ENCODE results near the gene UBQLN4.
"Not testable (repeated sequence)": the region's sequence is repeated elsewhere in the genome, so short reads cannot be mapped to it uniquely, and the experiment has no call there.

Gene UBQLN4

DNA sequence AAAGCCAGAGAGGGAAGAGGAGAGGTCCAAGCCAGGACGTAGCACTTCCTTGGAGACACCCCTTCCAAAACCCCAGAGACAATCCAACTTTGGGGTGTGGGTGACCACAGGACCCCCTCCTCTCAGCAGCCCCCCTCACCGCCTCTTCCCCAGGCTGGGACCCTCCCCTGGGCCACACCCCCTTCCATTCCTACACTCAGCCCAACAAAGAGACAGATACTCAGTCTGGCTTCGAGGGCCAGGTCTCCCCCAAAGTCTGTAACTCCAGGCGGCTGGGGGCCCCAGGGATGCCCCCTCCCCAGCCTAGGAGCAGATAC, 27.2 kb upstream of the UBQLN4 start:
- no peak for DNase-seq

DNA sequence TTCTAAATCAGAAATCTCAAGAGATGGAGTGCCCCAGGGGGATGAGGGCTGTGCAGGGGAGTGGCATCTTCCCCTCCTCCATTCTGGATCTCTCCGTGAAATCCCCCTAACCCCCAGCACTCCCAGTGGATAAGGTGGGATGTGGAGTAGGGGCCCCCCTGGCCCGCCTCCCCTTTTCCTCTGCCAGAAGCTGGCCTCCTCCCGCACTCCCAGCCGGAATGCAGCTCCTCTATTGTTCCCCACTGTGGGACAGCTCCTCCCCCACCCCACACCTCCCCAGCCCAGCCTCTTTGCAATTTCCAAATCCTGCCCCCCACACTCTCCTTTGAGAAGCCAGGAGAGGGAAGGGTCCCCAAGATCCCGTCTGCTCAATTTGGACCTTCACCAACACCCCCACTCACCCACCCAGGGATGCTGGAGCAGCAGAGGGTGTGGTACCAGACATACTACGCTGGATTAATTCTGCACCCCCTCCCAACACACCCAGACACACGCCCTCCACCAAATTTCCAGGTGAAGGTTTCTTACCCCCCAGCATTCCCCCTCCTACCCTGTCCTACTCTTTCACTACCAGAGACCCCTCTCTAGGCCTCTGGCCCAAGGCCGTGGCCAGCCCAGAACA, 26.8 kb upstream of the UBQLN4 start:
- DNase-seq: no peak

DNA sequence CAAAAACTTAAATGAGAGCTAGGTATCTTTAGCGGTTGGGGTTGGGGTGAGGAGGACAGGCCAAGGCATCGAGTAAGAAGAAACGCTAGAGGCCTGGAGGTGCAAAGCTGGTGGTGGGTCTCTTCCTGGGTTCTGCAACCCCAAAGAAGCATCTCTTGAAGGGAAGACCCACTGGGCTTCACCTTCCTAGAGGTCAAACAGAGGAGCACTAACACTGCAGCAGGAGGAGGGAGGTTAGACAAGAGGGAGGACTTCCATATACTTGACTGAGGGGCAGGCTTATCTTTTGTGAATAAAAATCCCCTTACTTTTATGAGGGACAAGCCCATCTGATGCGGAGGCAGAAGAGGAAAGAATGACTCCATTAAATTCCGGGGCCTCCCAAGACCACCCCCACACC, 26.2 kb upstream of the UBQLN4 start:
- DNase-seq: no peak

- no peak for DNase-seq
Measured at GRCh38 chr1:156078728-156079127, 25.1 kb upstream of the UBQLN4 start.

DNA sequence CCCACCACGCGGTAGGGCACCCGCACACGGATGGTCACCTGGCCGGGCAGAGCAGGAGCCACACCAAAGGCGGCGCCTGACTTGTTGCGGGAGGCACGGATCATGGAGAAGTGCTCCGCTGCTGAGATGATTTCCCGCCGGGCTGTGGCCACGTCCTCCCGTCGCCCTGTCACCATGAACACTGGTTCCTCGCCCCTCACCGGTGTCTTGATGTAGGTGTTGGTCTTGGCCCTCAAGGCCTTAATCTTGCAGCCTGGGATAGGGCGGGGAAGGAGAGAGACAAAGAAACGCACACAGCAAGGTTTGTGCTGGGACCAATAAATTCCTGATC, 23.8 kb upstream of the UBQLN4 start:
- no peak for DNase-seq

DNA sequence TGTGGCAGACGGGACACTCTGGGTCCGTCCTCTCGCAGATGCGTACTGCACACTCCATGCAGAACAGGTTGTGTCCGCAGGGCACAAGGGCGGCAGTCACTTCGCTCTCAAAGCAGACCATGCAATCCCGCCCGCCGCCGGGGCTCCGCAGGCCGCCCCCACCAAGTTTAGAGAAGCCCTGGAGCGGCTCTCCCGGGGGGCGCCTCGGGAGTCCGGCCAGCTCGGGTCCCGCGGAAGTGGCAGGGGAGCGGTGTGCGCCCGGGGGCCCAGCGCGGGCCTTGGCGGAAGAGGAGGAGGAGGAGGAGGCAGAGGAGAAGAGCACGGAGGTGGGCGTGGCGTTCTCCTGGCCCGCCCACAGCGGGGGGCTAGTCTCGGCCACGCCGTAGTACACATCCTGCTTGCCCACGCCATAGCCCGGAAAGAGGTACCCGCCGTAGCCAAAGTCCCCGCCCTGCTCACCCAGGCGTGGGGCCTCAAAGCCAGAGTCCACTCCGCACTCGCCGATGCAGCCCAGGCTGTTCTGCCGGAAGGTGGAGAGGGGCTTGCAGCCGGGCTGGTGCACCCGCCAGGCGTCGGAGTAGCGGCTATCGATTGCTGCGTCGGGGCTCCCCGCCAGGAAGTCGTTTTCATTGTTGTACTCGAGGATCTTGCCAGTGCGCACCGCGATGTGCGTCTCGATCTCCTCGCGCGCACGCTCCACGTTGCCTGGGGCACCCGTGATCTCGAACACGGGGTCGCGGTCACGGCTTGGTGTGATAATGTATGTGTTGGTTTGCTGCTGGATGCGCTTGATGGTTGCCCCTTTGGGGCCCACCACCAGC, 23.2 kb upstream of the UBQLN4 start:
- DNase-seq: no peak

GRCh38 chr1:156075775-156076204, 22.2 kb upstream of the UBQLN4 start:
- DNase-seq: no peak

DNA sequence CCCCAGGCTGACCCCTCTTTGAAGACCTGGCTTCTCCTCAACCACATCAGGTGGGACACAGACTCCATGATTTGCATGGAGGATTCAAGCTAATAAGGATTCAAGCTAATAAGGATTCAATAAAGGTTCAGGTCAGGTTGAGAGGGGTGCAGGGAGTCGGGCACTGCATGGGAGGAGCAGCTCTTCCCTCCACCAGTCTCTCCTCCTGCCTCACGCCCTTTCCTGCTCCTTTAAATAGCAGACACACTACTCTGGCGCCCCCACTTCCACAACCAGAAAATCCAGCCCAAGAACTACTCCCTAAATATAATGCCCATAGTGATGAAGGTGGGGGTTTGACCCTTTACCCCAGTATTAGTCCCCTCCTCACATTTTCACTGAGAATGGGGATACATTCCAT, 21.6 kb upstream of the UBQLN4 start:
- no peak for DNase-seq

GRCh38 chr1:156074661-156075060, 21.1 kb upstream of the UBQLN4 start:
- DNase-seq: no peak

DNA sequence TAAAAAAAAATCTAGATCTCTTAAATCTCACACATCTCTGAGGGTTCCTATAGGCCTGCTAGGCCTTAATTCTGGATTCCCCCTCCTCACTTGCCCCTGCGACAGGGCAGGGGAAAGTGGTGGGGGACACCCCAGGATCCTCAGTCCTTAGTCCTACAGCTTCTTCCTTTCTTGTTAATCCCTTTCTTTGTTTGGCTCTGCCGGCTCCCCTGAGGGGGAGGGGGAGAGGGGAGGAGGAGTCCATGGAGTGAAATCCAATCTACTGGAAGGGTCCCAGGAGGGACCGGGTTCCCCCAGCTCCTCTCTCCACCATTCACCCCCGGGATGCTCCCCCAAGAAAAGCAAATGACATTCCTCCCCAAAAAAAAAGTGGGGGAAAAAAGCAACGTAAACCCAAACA, 20.1 kb upstream of the UBQLN4 start:
- DNase-seq: no peak

- no peak for DNase-seq
Measured at GRCh38 chr1:156073110-156073687, 19.6 kb upstream of the UBQLN4 start.

GRCh38 chr1:156072251-156072650, 18.7 kb upstream of the UBQLN4 start:
- no peak for DNase-seq

GRCh38 chr1:156071332-156071816, 17.8 kb upstream of the UBQLN4 start:
- DNase-seq: not testable (repeated sequence)

- DNase-seq: peak; percentile 93
Measured at GRCh38 chr1:156070548-156070947, 16.9 kb upstream of the UBQLN4 start.

GRCh38 chr1:156069490-156070455, 16.2 kb upstream of the UBQLN4 start:
- DNase-seq: no peak

GRCh38 chr1:156067262-156067661, 13.7 kb upstream of the UBQLN4 start:
- DNase-seq: no peak

DNA sequence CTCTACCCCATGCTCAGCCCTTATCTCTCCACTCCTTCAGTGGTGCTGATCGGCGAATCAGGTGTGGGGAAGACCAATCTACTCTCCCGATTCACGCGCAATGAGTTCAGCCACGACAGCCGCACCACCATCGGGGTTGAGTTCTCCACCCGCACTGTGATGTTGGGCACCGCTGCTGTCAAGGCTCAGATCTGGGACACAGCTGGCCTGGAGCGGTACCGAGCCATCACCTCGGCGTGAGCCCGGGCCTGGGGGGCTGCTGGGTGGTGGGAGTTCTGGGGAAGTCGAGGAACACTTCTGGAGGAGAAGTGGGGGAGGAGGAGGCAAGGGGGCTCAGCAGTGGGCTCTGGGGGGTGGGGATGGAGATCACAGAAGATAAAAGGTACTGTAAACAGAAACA, 12.3 kb upstream of the UBQLN4 start:
- DNase-seq: no peak

GRCh38 chr1:156065212-156065611, 11.6 kb upstream of the UBQLN4 start:
- no peak for DNase-seq

- no peak for DNase-seq
Measured at GRCh38 chr1:156064615-156065014, 11.0 kb upstream of the UBQLN4 start.

GRCh38 chr1:156063997-156064285, 10.3 kb upstream of the UBQLN4 start:
- no peak for DNase-seq

- DNase-seq: no peak
Measured at GRCh38 chr1:156062189-156062588, 8.6 kb upstream of the UBQLN4 start.

- DNase-seq: no peak
Measured at GRCh38 chr1:156060937-156061636, 7.5 kb upstream of the UBQLN4 start, which contains the start of gene RAB25. RAB25 (plus strand) TSS chr1:156061160; CDS start chr1:156061401, 241 bp downstream.

All from NCI-H1092 (cell line).